Stimulated activated memory B cell treated with anti-CD40 and anti-IgM and Interleukin-4, amounts not matched to agents 10 μg/mL and 1 μg/mL and 100 μg/mL, for 72 hours (primary cell): ENCODE results near the gene BCL2.

ENCODE experiments used
- ATAC-seq: fragments of 150-1000 bp; cut with Tn5 transposase; 2 replicates; pipeline ENCODE4 v1.10.0; 2021
- H3K27ac Mint-ChIP-seq: one replicate; pipeline ENCODE4 v1.8.0; 2022; ENCODE audit warnings: mild to moderate bottlenecking, mixed read lengths
- H3K27me3 Mint-ChIP-seq: one replicate; pipeline ENCODE4 v1.8.0; 2022; ENCODE audit warnings: mixed read lengths
- H3K36me3 Mint-ChIP-seq: one replicate; pipeline ENCODE4 v1.8.0; 2022; ENCODE audit warnings: mixed read lengths
- H3K4me1 Mint-ChIP-seq: one replicate; pipeline ENCODE4 v1.8.0; 2022; ENCODE audit warnings: mixed read lengths
- H3K4me3 Mint-ChIP-seq: one replicate; pipeline ENCODE4 v1.8.0; 2022; ENCODE audit warnings: mild to moderate bottlenecking, moderate library complexity, mixed read lengths
- H3K9me3 Mint-ChIP-seq: one replicate; pipeline ENCODE4 v1.8.0; 2022; ENCODE audit warnings: mixed read lengths

Gene BCL2

GRCh38 chr18:63266888-63267790 lies 52.4 kb downstream of the BCL2 start:
- ATAC-seq, result peak; percentile 73
- peak overlapping the region; percentile 70 for H3K27ac Mint-ChIP-seq

GRCh38 chr18:63265326-63265725 lies 54.2 kb downstream of the BCL2 start:
- Mint-ChIP-seq H3K27me3 (no peaks in the 10 kb centered on the region), H3K4me3 (no peak overlapping the region), H3K36me3 (peaks cover 45% of the 10 kb centered on the region), H3K27ac (peak overlapping the region; percentile 38), H3K9me3 (no peaks in the 10 kb centered on the region), H3K4me1 (peaks cover 72% of the 10 kb centered on the region)
- no peak for ATAC-seq

More at GRCh38 chr18:63266888-63267790, 52.4 kb downstream of the BCL2 start:
- peak overlapping the region; percentile 34 for H3K4me3 Mint-ChIP-seq
- peaks cover 74% of the 10 kb centered on the region for H3K4me1 Mint-ChIP-seq
- H3K27me3 Mint-ChIP-seq, result no peaks in the 10 kb centered on the region
- H3K36me3 Mint-ChIP-seq, result peaks cover 31% of the 10 kb centered on the region
- H3K9me3 Mint-ChIP-seq, result no peaks in the 10 kb centered on the region

- Mint-ChIP-seq H3K36me3 (peaks cover 49% of the 10 kb centered on the region), H3K9me3 (no peaks in the 10 kb centered on the region), H3K4me3 (no peak overlapping the region), H3K27me3 (no peaks in the 10 kb centered on the region), H3K4me1 (peaks cover 76% of the 10 kb centered on the region), H3K27ac (peak overlapping the region; percentile 38)
- ATAC-seq, result no peak
Observed at GRCh38 chr18:63264871-63265270, 54.7 kb downstream of the BCL2 start.

- peaks cover 76% of the 10 kb centered on the region for H3K4me1 Mint-ChIP-seq
- no peaks in the 10 kb centered on the region for H3K27me3 Mint-ChIP-seq
- H3K9me3 Mint-ChIP-seq, result no peaks in the 10 kb centered on the region
- peak overlapping the region; percentile 59 for H3K27ac Mint-ChIP-seq
- ATAC-seq, result no peak
- H3K36me3 Mint-ChIP-seq, result peaks cover 63% of the 10 kb centered on the region
- H3K4me3 Mint-ChIP-seq, result no peak overlapping the region
Observed at GRCh38 chr18:63263444-63263843, 56.1 kb downstream of the BCL2 start.

GRCh38 chr18:63262369-63263335 lies 56.9 kb downstream of the BCL2 start:
- Mint-ChIP-seq H3K4me3 (no peak overlapping the region), H3K9me3 (no peaks in the 10 kb centered on the region), H3K27ac (peak overlapping the region; percentile 48), H3K36me3 (peaks cover 66% of the 10 kb centered on the region), H3K4me1 (peaks cover 72% of the 10 kb centered on the region), H3K27me3 (no peaks in the 10 kb centered on the region)
- ATAC-seq, result no peak

GRCh38 chr18:63261029-63261428 lies 58.5 kb downstream of the BCL2 start:
- peaks cover 69% of the 10 kb centered on the region for H3K4me1 Mint-ChIP-seq
- H3K4me3 Mint-ChIP-seq, result no peak overlapping the region
- H3K36me3 Mint-ChIP-seq, result peaks cover 68% of the 10 kb centered on the region
- H3K9me3 Mint-ChIP-seq, result no peaks in the 10 kb centered on the region
- no peaks in the 10 kb centered on the region for H3K27me3 Mint-ChIP-seq
- no peak for ATAC-seq
- peak overlapping the region; percentile 66 for H3K27ac Mint-ChIP-seq

- Mint-ChIP-seq H3K4me3 (no peak overlapping the region), H3K36me3 (peaks cover 71% of the 10 kb centered on the region), H3K4me1 (peaks cover 69% of the 10 kb centered on the region), H3K9me3 (no peaks in the 10 kb centered on the region), H3K27ac (peak overlapping the region; percentile 66), H3K27me3 (no peaks in the 10 kb centered on the region)
- ATAC-seq, result no peak
Observed at GRCh38 chr18:63260380-63260754, 59.2 kb downstream of the BCL2 start.

GRCh38 chr18:63259567-63260379 lies 59.8 kb downstream of the BCL2 start:
- peak overlapping the region; percentile 66 for H3K27ac Mint-ChIP-seq
- ATAC-seq, result no peak
- H3K4me3 Mint-ChIP-seq, result no peak overlapping the region
- H3K36me3 Mint-ChIP-seq, result peaks cover 72% of the 10 kb centered on the region
- peaks cover 69% of the 10 kb centered on the region for H3K4me1 Mint-ChIP-seq
- H3K9me3 Mint-ChIP-seq, result no peaks in the 10 kb centered on the region
- no peaks in the 10 kb centered on the region for H3K27me3 Mint-ChIP-seq

- H3K4me1 Mint-ChIP-seq, result peaks cover 68% of the 10 kb centered on the region
- no peak overlapping the region for H3K4me3 Mint-ChIP-seq
- ATAC-seq, result no peak
- H3K36me3 Mint-ChIP-seq, result peaks cover 69% of the 10 kb centered on the region
- H3K27ac Mint-ChIP-seq, result no peak overlapping the region
- no peaks in the 10 kb centered on the region for H3K9me3 Mint-ChIP-seq
- no peaks in the 10 kb centered on the region for H3K27me3 Mint-ChIP-seq
Observed at GRCh38 chr18:63258749-63259566, 60.6 kb downstream of the BCL2 start.

GRCh38 chr18:63257453-63257852 lies 62.1 kb downstream of the BCL2 start:
- peaks cover 77% of the 10 kb centered on the region for H3K36me3 Mint-ChIP-seq
- ATAC-seq, result no peak
- peak overlapping the region; percentile 49 for H3K4me3 Mint-ChIP-seq
- H3K9me3 Mint-ChIP-seq, result peaks cover 3% of the 10 kb centered on the region
- peak overlapping the region; percentile 74 for H3K27ac Mint-ChIP-seq
- no peaks in the 10 kb centered on the region for H3K27me3 Mint-ChIP-seq
- H3K4me1 Mint-ChIP-seq, result peaks cover 68% of the 10 kb centered on the region

- Mint-ChIP-seq H3K4me1 (peaks cover 56% of the 10 kb centered on the region), H3K36me3 (peaks cover 64% of the 10 kb centered on the region)
Observed at GRCh38 chr18:63255435-63255834, 64.1 kb downstream of the BCL2 start.

GRCh38 chr18:63254716-63255399 lies 64.7 kb downstream of the BCL2 start:
- Mint-ChIP-seq H3K27me3 (no peaks in the 10 kb centered on the region), H3K27ac (no peak overlapping the region)

More at GRCh38 chr18:63255435-63255834, 64.1 kb downstream of the BCL2 start:
- Mint-ChIP-seq H3K4me3 (no peak overlapping the region), H3K9me3 (peaks cover 4% of the 10 kb centered on the region), H3K27ac (no peak overlapping the region), H3K27me3 (no peaks in the 10 kb centered on the region)
- ATAC-seq, result peak; percentile 39

More at GRCh38 chr18:63254716-63255399, 64.7 kb downstream of the BCL2 start:
- Mint-ChIP-seq H3K36me3 (peaks cover 62% of the 10 kb centered on the region), H3K9me3 (peaks cover 4% of the 10 kb centered on the region), H3K4me3 (no peak overlapping the region), H3K4me1 (peaks cover 54% of the 10 kb centered on the region)
- no peak for ATAC-seq
